ENCODE results near the gene METTL21C.

METTL21C gene

DNA sequence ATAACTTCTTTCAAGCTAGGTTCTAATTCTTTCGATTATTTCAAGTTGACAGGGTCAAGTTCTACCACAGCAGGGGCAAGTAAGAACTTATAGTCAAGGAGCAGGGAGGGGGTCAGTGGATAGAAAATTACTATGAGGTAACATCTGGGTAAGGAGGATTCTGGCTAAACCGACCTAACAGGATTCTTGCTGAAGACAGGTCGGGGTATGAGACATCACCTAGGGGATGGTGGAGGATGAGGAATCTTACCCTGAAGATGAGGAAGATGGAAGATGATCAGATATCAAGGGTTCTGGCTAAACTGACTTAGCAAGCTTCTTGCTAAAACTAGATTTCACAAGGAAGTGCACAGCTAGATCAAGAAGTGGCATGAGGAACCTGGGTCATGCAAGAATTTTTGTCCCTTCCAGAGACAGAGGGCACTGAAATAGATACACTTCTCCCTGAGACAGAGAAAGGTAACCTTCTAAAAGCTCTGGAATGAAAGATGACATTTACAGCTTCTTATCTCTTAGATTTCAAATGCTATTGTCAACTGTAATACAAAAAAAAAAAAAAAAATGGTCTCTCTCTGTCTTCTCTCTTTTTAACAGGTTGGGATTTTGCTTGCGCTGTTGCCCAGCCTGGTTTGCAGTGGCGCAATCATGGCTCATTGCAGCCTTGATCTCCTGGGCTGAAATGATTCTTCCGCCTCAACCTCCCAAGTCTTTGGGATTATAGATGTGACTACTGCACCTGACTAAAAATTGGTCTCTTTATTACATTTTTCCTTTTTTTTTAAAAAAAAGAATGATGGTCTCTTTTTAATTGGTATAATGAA, 9.6 kb upstream of the METTL21C start:
- no peak overlapping the region for H3K4me3 ChIP-seq (ENCODE audit: low read depth, low read length)
- TF ChIP-seq, protein P1, sequence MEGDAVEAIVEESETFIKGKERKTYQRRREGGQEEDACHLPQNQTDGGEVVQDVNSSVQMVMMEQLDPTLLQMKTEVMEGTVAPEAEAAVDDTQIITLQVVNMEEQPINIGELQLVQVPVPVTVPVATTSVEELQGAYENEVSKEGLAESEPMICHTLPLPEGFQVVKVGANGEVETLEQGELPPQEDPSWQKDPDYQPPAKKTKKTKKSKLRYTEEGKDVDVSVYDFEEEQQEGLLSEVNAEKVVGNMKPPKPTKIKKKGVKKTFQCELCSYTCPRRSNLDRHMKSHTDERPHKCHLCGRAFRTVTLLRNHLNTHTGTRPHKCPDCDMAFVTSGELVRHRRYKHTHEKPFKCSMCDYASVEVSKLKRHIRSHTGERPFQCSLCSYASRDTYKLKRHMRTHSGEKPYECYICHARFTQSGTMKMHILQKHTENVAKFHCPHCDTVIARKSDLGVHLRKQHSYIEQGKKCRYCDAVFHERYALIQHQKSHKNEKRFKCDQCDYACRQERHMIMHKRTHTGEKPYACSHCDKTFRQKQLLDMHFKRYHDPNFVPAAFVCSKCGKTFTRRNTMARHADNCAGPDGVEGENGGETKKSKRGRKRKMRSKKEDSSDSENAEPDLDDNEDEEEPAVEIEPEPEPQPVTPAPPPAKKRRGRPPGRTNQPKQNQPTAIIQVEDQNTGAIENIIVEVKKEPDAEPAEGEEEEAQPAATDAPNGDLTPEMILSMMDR (IDR thresholded peaks at IDR 0.05; ENCODE audit: borderline replicate concordance, insufficient read depth, low read depth, low read length) = no peak

DNA sequence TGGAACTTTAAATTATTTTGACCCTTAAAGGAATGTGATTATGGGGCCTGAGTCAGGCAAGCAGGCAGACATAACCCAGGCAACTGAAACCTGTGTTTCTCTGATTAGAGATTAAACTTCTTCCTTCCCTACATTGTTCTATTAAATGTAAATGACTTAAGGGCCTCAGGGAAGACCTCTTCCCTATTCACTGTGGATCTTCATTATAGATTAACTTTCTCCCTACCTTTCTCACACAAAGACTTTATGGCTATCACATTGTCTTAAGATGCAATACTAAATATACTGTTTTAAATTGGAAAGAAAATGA, 8.8 kb upstream of the METTL21C start:
- TF ChIP-seq, protein P1 (IDR thresholded peaks at IDR 0.05; ENCODE audit: borderline replicate concordance, insufficient read depth, low read depth, low read length) = no peak

DNA sequence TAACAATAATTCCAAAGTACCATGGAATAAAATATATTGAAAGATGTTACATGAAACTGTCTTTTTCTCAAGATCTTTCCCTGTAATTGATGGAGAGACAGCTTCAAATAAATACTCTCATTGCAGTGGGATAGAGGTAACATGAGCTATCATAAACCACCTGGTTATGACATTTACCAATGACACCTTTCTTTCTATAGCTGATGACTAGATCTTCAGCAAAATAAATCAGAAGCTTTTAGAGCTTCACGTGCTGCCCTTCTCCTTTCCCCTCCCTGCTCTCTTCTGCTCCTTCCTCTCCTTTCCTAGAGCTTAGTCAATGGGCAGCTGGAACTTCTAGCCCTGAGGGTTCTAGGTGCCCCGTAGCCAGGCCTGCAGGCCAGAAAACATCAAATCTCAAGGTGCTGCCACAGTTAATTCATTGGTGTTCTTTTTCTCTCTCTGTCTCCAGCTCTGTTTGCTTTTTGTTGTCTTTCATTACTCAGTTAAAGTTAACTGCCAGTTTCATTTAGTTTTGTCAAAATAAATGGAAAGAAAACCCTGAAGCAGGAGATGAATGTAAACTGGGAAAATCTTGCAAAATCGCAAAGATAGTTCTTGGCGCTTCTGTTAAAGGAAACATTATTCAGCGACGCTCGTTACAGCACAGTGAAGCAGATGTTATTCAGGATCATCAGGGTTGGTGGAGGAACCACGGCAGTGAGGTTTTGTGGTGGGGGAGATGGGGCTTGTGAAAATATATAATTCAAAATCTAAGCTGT, 8.3 kb upstream of the METTL21C start:
- TF ChIP-seq, protein P1 (IDR thresholded peaks at IDR 0.05; ENCODE audit: borderline replicate concordance, insufficient read depth, low read depth, low read length) = no peak
- H3K4me3 ChIP-seq (ENCODE audit: low read depth, low read length) = no peak overlapping the region

More for the DNA sequence above, 8.8 kb upstream of the METTL21C start:
- no peak overlapping the region for H3K4me3 ChIP-seq (ENCODE audit: low read depth, low read length)

DNA sequence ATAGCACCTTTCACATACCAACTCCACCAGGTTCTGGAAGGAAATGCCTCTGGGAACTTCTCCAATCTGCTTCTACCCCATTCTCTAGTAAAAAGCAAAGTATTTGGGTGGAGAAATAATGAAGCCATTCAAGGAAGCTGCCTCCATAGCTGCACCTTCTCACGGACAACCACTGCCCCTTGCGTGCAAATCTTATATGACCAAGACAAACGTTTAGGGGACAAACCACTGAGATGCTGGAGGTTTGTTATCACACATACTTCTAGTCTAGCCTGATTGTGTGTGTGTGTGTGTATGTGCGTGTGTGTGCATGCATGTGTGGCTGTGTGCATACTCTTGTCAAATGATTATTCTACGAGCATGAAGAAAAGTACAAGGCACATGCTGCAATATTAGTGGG, 6.5 kb upstream of the METTL21C start:
- H3K4me3 ChIP-seq (ENCODE audit: low read depth, low read length) = no peak overlapping the region
- TF ChIP-seq, protein P1 (IDR thresholded peaks at IDR 0.05; ENCODE audit: borderline replicate concordance, insufficient read depth, low read depth, low read length) = no peak

DNA sequence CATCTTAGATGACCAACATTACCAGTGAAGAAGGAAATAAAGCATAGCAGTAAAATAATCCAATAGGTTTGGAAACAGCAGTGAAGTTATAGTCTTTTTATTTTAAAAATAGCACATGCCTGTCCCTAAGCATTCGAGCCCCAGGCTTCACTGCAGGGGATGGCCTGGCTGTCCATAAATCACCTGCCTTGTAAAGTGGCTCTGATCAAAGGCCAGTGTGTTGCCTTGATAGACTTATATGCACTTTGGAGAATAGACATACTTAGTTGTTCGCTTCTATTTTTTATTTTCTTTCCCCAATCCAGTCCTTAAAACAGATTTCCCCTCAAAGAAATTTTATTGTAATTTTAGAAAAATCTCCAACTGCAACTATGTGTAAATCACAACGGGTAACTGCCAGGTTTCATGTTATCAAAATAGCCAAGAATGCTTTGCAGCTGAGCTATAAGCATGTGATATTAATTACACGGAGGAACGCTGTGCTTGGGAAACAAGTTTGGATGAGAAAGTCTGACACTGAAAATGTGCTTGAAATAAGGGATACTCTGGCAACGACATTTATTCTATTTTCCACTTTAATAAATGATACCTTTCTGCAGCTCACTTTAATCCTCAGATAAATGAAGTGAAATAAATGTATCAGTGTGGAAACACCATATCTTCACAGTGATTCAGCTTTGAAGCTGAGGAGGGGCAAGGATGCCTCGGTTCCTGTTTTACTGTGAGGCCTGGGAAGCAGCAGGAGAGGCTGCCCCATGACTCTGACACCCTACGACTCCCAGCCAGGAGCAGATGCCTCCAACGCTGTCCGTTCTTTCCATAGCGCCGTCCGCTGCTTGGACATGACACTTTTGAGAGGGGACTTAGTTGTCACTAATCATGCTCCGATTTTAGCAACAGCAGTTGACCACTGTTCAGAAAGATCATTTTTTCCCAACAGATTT, 5.5 kb upstream of the METTL21C start:
- H3K4me3 ChIP-seq (ENCODE audit: low read depth, low read length) = no peak overlapping the region

DNA sequence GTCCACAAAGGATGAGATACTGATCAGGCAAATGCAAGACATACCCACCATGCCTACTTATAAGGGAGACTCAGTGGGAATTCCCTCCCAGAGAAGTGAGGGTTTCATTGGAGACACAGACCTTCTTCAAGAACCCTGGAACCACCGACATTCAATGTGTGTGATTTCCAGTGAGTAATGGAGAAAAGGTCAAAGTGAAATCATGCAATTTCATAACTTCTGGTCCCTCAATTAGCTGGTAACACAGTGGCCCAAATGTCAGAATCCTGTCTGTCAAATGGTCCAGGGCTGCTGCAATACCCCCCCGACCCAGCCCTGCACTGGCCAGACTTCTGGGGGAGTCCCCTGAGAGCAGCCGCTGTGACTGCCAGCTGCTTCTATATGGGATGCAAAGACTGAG, 4.7 kb upstream of the METTL21C start:
- TF ChIP-seq, protein P1 (IDR thresholded peaks at IDR 0.05; ENCODE audit: borderline replicate concordance, insufficient read depth, low read depth, low read length) = no peak
- H3K4me3 ChIP-seq (ENCODE audit: low read depth, low read length) = no peak overlapping the region

More for the DNA sequence above, 5.5 kb upstream of the METTL21C start:
- TF ChIP-seq, protein P1 (IDR thresholded peaks at IDR 0.05; ENCODE audit: borderline replicate concordance, insufficient read depth, low read depth, low read length) = no peak
